GM11168 (cell line): Measurements from ENCODE around the gene CADM3.

Experiments used
- in situ Hi-C: fragments of 300-500 bp; cut with MboI; formaldehyde crosslinking; loops from one replicate; pipeline ENCODE4 v1.12.0; 2022; ENCODE audit warnings: low sequenced_read_pairs; ENCODE audit not compliant: unreplicated experiment

The CADM3 gene

DNA sequence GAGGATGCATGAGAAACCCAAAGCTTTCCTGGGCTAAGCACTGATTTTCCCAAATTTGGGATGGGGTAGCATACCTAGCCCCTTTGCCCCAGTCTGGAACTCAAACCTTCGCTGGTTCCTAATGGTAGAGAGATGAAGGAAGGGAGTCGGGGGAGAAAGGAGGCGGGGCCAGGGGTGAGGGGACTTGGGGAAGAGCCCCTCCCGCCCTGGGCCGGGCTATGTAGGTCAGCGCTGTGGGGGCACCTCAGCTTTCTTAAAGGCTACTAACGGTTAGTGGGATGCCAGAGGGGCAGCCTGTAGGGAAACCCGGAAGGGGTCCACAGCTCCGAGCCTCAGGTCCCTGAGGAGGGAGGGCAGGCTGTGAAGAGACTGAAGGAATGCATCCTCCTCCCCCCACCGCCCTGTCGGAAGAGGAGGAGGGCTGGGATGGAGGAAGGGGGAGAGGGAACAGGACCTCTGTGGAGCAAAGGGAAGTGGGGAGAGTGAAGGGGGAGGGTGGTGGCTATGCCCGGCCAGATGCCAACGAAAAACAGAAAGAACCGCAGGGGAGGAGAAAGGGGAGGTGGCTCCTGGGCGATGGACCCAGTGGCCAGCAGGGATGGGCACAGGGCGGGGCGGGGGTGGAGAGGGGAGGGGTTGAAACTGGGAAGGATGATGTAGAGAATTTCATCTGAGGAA, 1.3 kb downstream of the CADM3 start:
- in situ Hi-C loops, result no loop called here

- in situ Hi-C loops, result no loop called here
Observed at GRCh38 chr1:159173320-159173719, 1.9 kb downstream of the CADM3 start.

GRCh38 chr1:159175571-159175970, 4.2 kb downstream of the CADM3 start:
- in situ Hi-C loops, result no loop called here

GRCh38 chr1:159177272-159177907, 6.0 kb downstream of the CADM3 start:
- in situ Hi-C loops, result no loop called here

- in situ Hi-C loops, result no loop called here
Observed at GRCh38 chr1:159179906-159180305, 8.5 kb downstream of the CADM3 start.

GRCh38 chr1:159180516-159180915, 9.1 kb downstream of the CADM3 start:
- in situ Hi-C loops, result no loop called here

GRCh38 chr1:159181328-159182024, 10.1 kb downstream of the CADM3 start:
- in situ Hi-C loops, result no loop called here

DNA sequence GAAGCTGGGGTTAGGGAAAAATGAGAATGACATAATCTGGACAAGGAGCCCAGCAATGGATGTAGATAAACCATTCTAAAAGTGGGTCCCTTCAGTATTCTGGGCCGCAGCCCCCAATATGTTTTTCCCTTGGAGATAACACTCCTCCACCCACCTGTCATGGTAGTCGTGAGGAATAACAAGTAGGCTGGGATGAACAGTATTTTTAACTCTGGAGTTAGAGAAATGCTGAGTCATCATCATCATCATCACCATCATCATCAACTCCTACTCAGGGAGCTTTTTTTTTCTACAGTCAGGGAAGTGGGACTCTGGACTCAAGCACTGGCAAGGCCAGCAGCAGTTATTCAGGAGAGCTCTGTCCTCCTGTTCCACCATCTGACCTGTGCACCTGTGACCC, 12.8 kb downstream of the CADM3 start:
- in situ Hi-C loops, result no loop called here

- in situ Hi-C loops, result no loop called here
Observed at GRCh38 chr1:159185121-159185520, 13.7 kb downstream of the CADM3 start.

DNA sequence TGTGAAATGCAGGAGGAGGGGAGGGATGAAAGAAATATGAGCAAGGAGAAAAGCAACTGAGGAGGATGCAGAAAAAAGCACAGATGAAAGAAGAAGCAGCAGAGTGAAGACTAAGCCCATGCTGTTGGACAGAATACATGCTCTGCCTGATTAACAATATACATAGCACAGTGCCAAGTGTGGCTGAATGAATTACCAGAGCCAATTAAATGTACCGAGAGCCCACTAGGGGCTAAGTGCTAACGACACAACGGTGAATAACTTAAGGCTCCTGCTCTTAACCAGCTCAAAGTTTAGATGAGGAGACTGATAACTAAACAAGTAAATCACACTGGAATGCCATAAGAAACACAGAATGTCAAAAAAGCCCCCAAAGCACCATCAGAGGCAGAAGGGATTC, 15.6 kb downstream of the CADM3 start:
- in situ Hi-C loops, result no loop called here

DNA sequence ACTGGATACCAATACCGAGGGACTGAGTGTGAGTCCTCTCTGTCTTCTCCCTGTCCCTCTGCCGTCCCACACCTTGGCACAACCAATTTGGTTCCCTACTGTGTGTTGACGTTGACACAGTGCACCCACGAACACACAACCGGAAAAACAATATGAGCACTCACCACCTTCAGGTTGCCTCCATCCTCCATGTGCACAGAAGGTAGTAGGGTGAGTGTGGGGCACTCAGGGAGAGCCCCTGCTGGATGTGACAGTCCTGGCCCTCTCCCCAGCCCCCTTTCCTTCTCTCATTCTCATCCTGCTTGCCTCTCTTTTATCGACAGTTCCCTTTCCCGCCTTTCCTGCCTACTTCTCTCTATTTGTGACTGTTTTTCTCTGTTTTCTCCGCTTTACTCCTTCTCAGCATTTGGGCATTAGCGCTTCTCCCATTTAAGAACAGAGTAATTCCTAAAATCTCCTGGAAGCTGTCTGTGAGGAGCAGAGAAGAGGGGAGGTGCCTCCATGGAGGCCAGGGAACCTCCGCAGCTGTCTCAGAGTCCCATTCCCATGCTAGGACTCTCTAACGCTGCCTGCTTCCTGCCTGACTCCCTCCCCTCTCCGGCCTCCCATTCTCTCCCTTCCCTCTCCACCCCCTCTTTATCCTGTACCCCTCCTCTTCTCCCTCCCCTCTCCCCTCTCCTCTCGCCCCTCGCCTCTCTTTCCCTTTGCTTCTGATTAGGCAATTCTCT, 16.4 kb downstream of the CADM3 start:
- in situ Hi-C loops, result no loop called here

DNA sequence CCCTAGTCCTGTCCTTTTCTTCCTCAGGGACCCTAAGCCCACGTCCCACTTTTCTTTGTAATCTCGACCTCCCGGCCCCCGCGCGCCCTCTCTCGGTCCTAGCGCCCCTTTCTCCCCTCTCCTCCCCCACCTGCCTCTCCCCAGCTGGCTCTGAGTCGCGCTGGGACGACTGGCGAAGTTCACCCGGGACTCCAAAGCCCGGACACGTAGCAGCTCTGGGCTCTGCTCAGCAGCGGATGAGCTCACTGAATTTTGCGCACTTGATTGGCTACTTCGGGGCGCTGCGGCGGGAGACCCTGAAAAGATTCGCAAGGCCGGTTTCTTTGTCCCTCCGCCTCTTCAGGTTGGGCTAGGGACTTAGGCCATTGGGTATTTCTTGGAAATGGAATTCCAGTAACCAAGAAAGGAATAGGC, 17.0 kb downstream of the CADM3 start:
- in situ Hi-C loops, result no loop called here

GRCh38 chr1:159190441-159190840, 19.0 kb downstream of the CADM3 start:
- in situ Hi-C loops, result no loop called here

- in situ Hi-C loops, result loop anchor here (5.0 kb wide), 1 partner anchor 34 kb away; no protein-coding TSS in a partner anchor
Observed at GRCh38 chr1:159196543-159196942, 25.1 kb downstream of the CADM3 start.

DNA sequence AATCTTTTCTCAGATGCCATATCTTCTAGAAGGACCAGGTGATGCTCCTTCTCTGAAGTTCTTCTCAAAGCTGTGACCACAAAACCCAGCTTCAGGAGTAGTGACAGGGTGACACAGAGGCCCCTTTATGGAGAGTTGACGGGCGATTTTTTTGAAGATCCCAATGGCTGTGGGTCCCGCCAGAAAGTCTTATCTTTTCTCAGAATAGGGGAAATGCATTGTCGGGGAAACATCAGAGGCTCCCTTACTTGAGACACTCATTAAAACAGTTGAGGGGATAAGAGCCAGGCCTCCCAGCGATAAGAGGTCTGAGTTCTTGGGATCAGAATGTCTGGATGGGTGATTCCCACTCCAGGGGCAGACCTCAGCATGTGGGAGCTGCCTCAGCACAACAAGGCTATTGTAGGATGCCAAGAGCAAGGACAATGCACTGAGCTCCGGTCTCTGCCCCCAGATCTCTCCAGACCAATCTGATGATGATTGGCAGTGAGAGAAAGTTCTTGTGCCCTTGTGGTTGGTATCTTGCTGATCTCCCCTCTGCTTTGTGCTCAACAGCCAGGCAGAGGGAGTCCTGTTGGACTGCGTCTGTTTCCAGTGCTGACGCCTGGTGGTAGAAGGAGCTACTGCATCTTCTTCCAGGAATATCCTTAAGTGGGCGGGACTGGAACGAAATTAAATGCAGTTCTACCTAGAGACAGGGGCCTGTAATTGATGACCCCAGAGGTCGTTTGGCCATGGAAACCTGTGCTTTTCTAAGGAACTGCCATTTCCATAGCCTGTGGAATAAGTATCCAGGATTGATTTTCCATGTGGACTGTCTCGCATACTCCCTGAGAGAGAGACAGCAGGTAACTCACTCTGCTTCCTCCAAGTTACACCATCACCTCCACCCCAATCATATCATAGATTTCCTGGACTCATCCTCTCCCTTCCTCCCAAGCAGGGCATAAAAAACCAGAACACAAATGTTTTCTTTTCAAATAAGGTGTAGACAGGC, 26.4 kb downstream of the CADM3 start:
- in situ Hi-C loops, result loop anchor here (5.0 kb wide), 1 partner anchor 36 kb away; no protein-coding TSS in a partner anchor

DNA sequence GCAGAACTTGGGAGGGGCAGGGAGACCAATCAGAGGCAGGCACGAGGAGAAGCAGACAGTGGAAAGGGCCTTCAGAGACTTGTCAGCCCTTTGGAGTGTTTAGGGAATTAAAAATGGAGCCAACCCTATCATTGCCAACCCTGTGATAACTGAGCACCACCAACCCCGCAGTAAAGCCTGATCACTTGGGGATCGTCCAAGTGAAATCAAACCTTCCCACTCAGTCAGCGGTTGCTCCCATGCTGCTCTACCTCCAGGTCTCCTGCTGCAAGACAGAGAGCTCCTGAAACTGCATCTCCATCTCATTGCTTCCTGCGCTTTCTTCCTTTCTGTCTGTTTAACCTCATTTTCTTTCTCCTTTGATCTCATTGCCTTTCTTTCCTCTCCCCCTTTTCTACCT, 28.5 kb downstream of the CADM3 start:
- in situ Hi-C loops, result loop anchor here (5.0 kb wide), 1 partner anchor 38 kb away; no protein-coding TSS in a partner anchor

DNA sequence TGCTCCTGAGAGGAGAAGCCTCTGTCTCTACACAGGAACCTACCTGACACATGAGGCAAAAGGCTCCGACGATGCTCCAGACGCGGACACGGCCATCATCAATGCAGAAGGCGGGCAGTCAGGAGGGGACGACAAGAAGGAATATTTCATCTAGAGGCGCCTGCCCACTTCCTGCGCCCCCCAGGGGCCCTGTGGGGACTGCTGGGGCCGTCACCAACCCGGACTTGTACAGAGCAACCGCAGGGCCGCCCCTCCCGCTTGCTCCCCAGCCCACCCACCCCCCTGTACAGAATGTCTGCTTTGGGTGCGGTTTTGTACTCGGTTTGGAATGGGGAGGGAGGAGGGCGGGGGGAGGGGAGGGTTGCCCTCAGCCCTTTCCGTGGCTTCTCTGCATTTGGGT, 29.4 kb downstream of the CADM3 start:
- in situ Hi-C loops, result no loop called here

GRCh38 chr1:159201642-159202041, 30.2 kb downstream of the CADM3 start:
- in situ Hi-C loops, result no loop called here

DNA sequence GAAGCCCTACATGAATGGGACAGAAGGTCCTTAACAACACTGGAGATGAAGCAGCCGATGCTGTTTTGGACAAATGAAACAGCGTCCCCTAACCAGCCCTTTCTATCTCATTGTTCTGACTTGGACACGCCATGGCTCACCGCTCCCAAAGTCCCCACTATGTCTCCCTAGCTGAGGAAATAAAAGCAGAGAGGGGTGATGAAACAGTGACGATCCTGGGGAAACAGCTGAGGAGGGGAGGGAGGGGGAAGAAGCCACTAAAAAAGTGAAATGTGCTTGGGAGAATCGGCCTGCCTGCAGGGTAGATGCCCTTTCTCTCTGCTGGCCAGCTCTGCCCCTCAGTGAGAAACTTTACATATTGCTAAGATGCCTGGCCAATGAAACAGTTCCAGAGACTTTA, 32.2 kb downstream of the CADM3 start:
- in situ Hi-C loops, result no loop called here
